Adipocyte (in vitro differentiated cells): ENCODE measurements around the gene ZBTB48.
A peak's percentile ranks its signal among the peaks of the same experiment; 100 is the strongest.

Experiments used
- DNase-seq: peaks from one replicate; pipeline ENCODE4 v3.0.0-alpha.2; 2015; ENCODE audit warnings: low read depth
- H3K27me3 ChIP-seq: replicated peaks from 2 replicates; pipeline ENCODE4 v1.7.0; 2013; ENCODE audit warnings: mild to moderate bottlenecking, low read length, moderate library complexity; ENCODE audit not compliant: control insufficient read depth, insufficient read depth
- H3K36me3 ChIP-seq: 2 replicates; pipeline ENCODE4 v1.7.0; 2013; ENCODE audit warnings: low read length, mild to moderate bottlenecking, moderate library complexity; ENCODE audit not compliant: control insufficient read depth, insufficient read depth, severe bottlenecking
- H3K4me1 ChIP-seq: 2 replicates; pipeline ENCODE4 v1.7.0; 2013; ENCODE audit warnings: mild to moderate bottlenecking, low read length, moderate library complexity; ENCODE audit not compliant: control insufficient read depth, insufficient read depth
- H3K4me3 ChIP-seq: 2 replicates; pipeline ENCODE4 v1.7.0; 2013; ENCODE audit warnings: mild to moderate bottlenecking, low read length, moderate library complexity
- H3K9ac ChIP-seq: 2 replicates; pipeline ENCODE4 v1.7.0; 2013; ENCODE audit warnings: mild to moderate bottlenecking, low read length, moderate library complexity
- H3K9me3 ChIP-seq: 2 replicates; pipeline ENCODE4 v1.7.0; 2013; ENCODE audit warnings: mild to moderate bottlenecking, low read length, moderate library complexity; ENCODE audit not compliant: control insufficient read depth

The ZBTB48 gene

DNA sequence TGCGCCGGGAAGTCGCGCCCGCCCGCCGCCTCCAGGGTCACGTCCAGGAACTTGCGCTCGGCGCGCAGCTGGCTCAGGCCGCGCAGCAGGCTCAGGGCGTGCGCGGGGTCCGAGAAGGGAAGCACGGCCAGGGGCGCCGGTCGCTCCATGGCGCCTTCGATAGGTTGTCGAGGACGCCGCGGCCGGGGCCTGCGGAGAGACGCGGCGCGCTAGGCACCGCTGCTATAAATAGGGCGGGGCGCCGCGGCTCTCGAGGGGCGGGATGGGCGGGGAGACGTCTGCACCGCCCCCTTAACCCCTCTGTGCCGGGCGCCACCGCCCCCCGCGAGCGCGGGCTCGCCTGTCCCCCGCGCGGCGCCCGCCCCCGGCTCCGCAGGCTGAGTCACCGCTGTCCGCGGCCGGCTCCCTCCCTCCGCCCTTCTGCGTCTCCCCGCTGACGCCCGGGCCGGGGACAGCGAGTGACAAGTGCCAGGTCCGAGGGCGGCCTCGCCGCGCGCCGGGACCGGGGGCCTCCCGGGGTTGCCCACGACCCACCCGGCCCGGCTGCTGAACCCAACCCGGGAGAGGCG, 23.0 kb downstream of the ZBTB48 start, which contains the start of gene KLHL21:
Gene KLHL21, minus strand, starts transcription at position 201 of the 569 bp plus-strand sequence. Its CDS starts 52 bp downstream, at position 149.
- Histone ChIP-seq H3K9ac (peak within 1 kb of the TSS; percentile 96), H3K27me3 (no peaks in the 10 kb centered on the region), H3K9me3 (no peaks in the 10 kb centered on the region), H3K4me3 (peak within 1 kb of the TSS; percentile 99), H3K4me1 (peaks cover 34% of the 10 kb centered on the region), H3K36me3 (peaks cover 13% of the 10 kb centered on the region)
- DNase-seq = peak; percentile 96

DNA sequence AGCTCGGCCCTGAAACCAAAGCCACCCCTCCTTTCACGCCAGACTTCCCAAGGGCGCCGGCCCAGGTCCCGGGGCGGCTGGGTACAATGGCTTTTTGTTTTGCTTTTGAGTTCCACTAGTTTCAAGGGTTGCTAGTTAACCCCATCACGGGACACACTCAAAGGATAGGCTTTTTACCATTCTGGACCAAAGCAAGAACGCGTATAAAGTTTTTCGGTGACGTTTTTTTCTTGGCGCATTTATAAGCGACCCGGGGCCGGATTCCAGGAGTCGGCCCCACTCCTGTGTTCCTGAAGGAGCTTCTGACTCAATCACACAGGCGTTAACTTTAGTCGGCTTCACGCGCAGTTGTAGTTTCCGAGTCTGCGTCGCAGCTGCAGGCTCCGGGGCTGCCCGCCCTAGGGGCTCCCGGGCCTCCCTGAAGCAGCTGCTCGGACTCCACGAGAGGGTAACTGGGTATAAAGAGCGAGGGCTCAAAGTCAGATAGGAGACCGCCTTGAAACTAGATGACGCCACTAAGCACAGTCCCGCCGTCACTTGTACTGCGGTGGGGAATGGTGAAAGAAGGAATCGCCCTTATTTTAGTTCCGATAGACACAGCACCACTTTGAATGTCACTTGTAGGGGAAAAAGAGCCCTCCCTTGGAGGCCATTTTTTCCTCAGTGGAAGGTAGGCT, 23.6 kb downstream of the ZBTB48 start:
- peak; percentile 82 for DNase-seq
- H3K27me3 ChIP-seq = no peaks in the 10 kb centered on the region
- H3K9ac ChIP-seq = peak overlapping the region; percentile 96
- peaks cover 8% of the 10 kb centered on the region for H3K36me3 ChIP-seq
- peak overlapping the region; percentile 80 for H3K4me3 ChIP-seq
- peaks cover 29% of the 10 kb centered on the region for H3K4me1 ChIP-seq
- H3K9me3 ChIP-seq = no peaks in the 10 kb centered on the region

DNA sequence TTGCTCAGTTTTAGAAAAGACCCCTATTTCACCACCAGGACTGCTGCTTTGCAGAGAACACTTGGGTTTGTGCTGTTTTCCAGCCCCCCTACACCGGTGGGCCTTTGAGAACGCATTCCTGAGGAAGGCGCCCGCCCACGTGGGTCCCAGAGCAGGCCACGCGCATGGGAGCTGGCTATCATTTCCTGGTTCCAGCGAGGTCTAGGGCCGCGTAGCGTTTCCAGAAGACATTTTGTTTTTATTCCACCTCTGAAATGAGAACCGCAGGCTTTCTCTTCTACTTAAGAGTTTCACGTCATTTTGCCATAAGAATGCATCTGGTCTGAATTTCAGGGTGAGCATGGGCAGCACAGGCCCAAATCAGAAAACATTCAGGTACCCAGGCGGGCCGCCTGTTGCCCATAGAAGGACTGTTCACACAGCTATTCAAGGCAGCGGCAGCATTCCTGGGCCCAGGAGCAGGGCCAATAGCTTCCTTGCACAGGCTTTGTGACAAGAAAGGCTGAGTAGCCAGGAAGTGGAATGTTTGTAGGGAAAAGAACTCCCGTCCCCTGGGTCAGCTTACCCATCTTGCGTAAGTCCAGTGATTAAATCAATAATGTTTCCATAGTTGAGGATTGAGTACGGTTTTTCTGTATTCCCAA, 24.2 kb downstream of the ZBTB48 start:
- Histone ChIP-seq H3K9me3 (no peaks in the 10 kb centered on the region), H3K4me1 (peaks cover 25% of the 10 kb centered on the region), H3K9ac (peak overlapping the region; percentile 96), H3K27me3 (no peaks in the 10 kb centered on the region), H3K36me3 (peaks cover 4% of the 10 kb centered on the region), H3K4me3 (peak overlapping the region; percentile 80)
- DNase-seq = peak; percentile 66

DNA sequence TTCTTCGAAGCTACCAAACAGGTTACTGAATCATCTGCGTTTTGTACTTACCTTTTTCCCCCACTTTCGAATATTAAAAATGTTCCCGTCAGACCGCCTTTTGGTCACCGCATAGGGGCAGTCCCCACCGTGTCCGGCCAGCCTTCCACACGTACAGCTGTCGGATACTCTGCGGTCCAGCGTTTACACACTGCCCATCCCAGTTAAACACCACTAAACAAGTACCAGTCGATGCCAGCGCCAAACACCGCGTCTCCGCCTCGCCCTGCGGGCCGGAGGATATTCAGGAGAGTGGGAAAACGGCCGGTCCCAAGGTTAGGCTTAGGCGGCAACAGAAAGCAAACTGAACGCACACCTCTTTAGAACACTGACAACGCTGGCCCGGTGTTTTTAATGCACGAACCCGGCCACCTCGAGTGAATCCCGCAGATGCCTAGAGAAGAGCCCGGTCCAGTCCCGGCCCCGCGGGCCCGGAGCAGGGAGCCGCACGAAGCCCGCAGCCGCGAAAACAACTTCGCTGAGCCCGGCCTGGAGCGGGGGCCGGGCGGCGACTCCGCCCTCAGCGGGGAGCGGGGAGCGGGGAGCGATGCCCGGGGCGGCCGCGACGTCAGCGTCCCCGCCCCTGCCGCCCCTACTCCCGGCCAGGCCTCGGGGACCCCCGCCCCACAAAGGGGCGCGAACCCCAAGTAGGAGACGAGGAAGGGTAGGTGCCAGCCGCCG, 33.0 kb downstream of the ZBTB48 start:
- Histone ChIP-seq H3K4me1 (peaks cover 10% of the 10 kb centered on the region), H3K9me3 (no peaks in the 10 kb centered on the region), H3K4me3 (peak overlapping the region; percentile 88), H3K9ac (peak overlapping the region; percentile 89), H3K27me3 (no peaks in the 10 kb centered on the region), H3K36me3 (peaks cover 4% of the 10 kb centered on the region)
- DNase-seq = peak; percentile 87

DNA sequence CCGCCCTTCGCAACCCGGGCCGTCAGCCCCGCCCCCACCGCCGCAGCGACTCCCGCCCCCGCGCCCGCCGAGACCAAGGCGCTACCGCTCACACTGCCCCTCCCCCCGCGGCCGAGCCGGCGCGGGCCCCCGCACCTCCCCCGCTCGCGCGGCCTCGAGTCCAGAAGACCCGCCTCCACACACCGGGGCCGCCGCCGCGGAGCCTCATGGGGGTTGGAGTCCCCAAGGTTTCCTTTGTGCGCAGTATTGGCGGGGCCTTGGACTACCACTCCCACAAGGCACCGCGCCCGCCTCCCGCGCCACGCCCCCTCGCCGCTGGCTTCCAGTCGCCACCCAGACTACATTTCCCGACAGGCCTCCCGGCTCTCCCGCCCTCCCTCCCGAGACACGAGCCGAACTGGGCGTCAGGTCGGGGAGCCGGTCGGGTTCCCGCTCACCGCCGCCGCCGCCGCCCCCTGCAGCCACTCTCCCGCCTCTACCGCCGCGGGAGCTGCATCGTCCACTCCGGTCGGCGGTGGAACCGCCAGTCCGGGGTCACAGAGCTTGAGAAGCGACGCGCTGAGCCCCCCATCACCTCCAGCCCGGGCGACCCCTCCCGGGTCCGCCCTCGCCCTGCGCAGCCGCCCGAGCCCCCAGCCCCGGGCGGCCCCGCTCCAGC, 33.7 kb downstream of the ZBTB48 start, which contains the start of gene PHF13:
Gene PHF13, plus strand, starts transcription at position 371 of the 658 bp plus-strand sequence. CDS start 336 bp downstream, outside the sequence.
- Histone ChIP-seq H3K4me3 (peak within 1 kb of the TSS; percentile 88), H3K9ac (peak within 1 kb of the TSS; percentile 89), H3K4me1 (peaks cover 10% of the 10 kb centered on the region), H3K27me3 (no peaks in the 10 kb centered on the region), H3K9me3 (no peaks in the 10 kb centered on the region), H3K36me3 (peaks cover 6% of the 10 kb centered on the region)
- DNase-seq = peak; percentile 99

DNA sequence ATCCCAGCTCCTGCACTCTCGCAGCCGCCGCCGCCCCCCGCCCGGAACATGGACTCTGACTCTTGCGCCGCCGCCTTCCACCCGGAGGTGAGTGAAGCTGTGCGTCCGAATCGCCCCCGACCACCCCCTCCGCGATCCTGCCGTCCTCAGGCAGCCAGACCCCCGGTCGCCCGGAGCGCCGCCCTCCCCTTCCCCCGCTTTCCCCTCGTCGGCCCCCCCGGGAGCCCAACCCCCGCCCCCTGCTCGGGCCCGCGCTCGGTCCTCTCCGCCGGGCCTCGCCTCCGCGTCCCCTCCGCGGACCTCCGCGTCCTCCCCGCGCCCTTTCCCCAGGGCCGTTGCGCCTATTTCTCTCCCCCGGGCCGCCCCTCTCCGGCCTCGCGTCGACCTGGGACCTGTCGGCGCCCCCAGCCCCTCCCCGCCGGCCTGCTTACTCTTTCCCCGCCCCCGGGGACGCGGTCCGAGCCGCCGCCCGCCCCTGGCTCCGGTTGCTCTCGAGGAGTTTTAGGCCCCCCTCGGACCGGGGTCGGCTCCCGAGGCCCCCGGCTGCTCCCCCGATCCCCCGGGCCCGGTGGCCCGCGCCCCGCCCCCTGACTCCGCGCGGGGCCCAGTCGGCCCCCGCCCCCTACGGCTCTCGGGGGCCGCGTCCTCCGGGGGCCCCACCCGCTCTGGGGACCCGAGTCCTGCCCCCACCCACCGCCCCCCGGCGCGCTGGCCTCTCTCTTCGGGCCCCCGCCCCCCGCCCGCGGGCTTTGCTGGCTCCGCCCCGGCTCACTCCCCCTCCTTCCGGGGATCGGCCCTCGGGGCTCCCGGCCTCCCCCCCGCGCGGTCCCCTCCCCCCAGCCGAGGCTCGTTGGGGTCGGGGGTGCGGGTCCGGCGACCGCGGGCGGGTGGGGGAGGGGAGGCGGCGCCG, 34.5 kb downstream of the ZBTB48 start:
- Histone ChIP-seq H3K9ac (peak overlapping the region; percentile 79), H3K4me3 (peak overlapping the region; percentile 82), H3K9me3 (no peaks in the 10 kb centered on the region), H3K36me3 (peaks cover 6% of the 10 kb centered on the region), H3K4me1 (peaks cover 10% of the 10 kb centered on the region), H3K27me3 (no peaks in the 10 kb centered on the region)
- DNase-seq = peak; percentile 81

GRCh38 chr1:6614929-6615785, 35.4 kb downstream of the ZBTB48 start:
- Histone ChIP-seq H3K9ac (peak overlapping the region; percentile 89), H3K4me3 (peak overlapping the region; percentile 84), H3K36me3 (peaks cover 13% of the 10 kb centered on the region), H3K9me3 (no peaks in the 10 kb centered on the region), H3K27me3 (no peaks in the 10 kb centered on the region), H3K4me1 (peaks cover 10% of the 10 kb centered on the region)
- peak; percentile 60 for DNase-seq

- H3K9me3 ChIP-seq = no peaks in the 10 kb centered on the region
- H3K36me3 ChIP-seq = peaks cover 40% of the 10 kb centered on the region
- H3K9ac ChIP-seq = no peak overlapping the region
- no peaks in the 10 kb centered on the region for H3K27me3 ChIP-seq
- DNase-seq = no peak
- peaks cover 32% of the 10 kb centered on the region for H3K4me1 ChIP-seq
- no peak overlapping the region for H3K4me3 ChIP-seq
Observed at GRCh38 chr1:6619045-6619444, 39.3 kb downstream of the ZBTB48 start.

DNA sequence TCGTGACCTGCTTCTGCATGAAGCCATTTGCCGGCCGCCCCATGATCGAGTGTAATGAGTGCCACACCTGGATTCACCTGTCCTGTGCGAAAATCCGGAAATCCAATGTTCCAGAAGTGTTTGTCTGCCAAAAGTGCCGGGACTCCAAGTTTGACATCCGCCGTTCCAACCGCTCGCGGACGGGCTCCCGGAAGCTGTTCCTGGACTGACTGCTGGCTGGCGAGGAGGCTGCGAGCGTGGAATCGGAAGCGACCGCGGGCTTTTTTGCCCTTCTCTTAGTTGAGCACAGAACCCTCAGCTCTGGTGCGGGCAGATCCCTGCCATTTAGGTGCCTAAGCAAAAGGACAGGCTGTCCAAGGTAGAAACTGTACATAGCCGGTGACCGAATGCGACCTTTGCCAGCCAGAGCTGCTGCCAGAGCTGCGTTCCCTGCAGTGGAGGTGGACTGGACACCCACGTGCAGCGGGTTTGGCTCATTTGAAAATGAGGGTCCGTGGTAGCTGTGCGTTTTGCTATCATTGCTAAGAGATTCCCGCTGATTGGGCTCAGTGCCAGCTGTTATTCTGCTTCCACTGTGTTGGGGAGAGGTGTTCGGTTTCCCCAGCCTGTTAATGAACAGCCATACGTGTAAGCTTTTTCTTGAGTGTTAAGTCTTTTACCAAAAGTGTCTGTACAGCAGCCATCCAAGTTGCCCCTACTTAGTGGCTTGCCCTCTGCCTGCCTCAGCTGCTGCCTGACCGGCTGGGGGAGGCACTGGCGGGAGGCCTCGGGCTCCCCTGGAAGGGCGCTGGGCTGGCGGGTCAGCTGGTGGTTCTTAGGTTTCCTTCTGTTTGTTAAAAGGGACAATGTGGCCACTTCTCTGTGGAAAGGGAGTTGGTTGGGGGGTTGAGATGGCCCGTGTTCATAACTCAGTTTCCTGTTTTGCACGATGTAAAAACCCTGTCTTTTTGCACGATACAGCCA, 41.9 kb downstream of the ZBTB48 start:
- Histone ChIP-seq H3K9me3 (no peaks in the 10 kb centered on the region), H3K4me3 (no peak overlapping the region), H3K27me3 (no peaks in the 10 kb centered on the region), H3K36me3 (peaks cover 42% of the 10 kb centered on the region), H3K4me1 (peaks cover 36% of the 10 kb centered on the region), H3K9ac (peak overlapping the region; percentile 68)
- DNase-seq = no peak
